Measurements from ENCODE around the gene ISG20L2.

DNA sequence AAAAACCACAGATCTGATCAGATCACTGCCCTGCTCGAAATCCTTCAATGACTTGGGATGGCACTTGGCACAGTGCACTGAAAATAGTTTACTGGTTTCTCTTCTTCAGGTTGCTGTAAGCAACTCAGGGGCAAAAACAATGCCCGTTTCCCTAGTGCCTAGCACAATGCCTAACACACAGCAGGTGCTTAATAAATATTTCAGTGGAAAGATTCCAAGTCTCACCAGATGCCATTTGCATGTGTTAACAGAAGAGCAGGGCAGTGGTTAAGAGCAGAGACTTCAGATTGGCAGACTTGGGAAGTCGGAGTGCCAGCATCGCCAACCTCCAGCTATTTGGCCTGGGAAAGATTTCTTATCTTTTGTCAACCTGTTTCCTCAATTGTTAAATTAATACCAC is 11.2 kb downstream of the ISG20L2 start:
- TF ChIP-seq, protein P1, sequence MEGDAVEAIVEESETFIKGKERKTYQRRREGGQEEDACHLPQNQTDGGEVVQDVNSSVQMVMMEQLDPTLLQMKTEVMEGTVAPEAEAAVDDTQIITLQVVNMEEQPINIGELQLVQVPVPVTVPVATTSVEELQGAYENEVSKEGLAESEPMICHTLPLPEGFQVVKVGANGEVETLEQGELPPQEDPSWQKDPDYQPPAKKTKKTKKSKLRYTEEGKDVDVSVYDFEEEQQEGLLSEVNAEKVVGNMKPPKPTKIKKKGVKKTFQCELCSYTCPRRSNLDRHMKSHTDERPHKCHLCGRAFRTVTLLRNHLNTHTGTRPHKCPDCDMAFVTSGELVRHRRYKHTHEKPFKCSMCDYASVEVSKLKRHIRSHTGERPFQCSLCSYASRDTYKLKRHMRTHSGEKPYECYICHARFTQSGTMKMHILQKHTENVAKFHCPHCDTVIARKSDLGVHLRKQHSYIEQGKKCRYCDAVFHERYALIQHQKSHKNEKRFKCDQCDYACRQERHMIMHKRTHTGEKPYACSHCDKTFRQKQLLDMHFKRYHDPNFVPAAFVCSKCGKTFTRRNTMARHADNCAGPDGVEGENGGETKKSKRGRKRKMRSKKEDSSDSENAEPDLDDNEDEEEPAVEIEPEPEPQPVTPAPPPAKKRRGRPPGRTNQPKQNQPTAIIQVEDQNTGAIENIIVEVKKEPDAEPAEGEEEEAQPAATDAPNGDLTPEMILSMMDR (IDR thresholded peaks at IDR 0.05; ENCODE audit: low read length), result no peak
- no peak for TF ChIP-seq EZH2 (IDR thresholded peaks at IDR 0.05; ENCODE audit: borderline replicate concordance, low read length)

All from OCI-LY1 (cell line).